ENCODE results near the gene PSG4.
"Not testable (repeated sequence)": the region's sequence is repeated elsewhere in the genome, so short reads cannot be mapped to it uniquely, and the experiment has no call there.

The PSG4 gene

GRCh38 chr19:43205471-43206105, at the start of gene PSG4:
TSS of gene PSG4 (minus strand) at chr19:43205638. CDS start at chr19:43205536, 102 bp downstream.
- DNase-seq (ENCODE audit: low spot score), result not testable (repeated sequence)

- DNase-seq (ENCODE audit: low spot score), result not testable (repeated sequence)
Observed at GRCh38 chr19:43251428-43251827, 46.0 kb upstream of the PSG4 start.

GRCh38 chr19:43250296-43250695, 44.9 kb upstream of the PSG4 start:
- DNase-seq (ENCODE audit: low spot score), result not testable (repeated sequence)

- not testable (repeated sequence) for DNase-seq (ENCODE audit: low spot score)
Observed at GRCh38 chr19:43248635-43249002, 43.2 kb upstream of the PSG4 start.

GRCh38 chr19:43247243-43247880, 41.9 kb upstream of the PSG4 start:
- DNase-seq (ENCODE audit: low spot score), result not testable (repeated sequence)

GRCh38 chr19:43245848-43246247, 40.4 kb upstream of the PSG4 start:
- DNase-seq (ENCODE audit: low spot score), result not testable (repeated sequence)

GRCh38 chr19:43242211-43242610, 36.8 kb upstream of the PSG4 start:
- not testable (repeated sequence) for DNase-seq (ENCODE audit: low spot score)

GRCh38 chr19:43238213-43238612, 32.8 kb upstream of the PSG4 start:
- DNase-seq (ENCODE audit: low spot score), result not testable (repeated sequence)

- DNase-seq (ENCODE audit: low spot score), result not testable (repeated sequence)
Observed at GRCh38 chr19:43235686-43236085, 30.2 kb upstream of the PSG4 start.

GRCh38 chr19:43229315-43229714, 23.9 kb upstream of the PSG4 start:
- peak; percentile 1 for DNase-seq (ENCODE audit: low spot score)

GRCh38 chr19:43228730-43229129, 23.3 kb upstream of the PSG4 start:
- DNase-seq (ENCODE audit: low spot score), result not testable (repeated sequence)

- not testable (repeated sequence) for DNase-seq (ENCODE audit: low spot score)
Observed at GRCh38 chr19:43226986-43227385, 21.5 kb upstream of the PSG4 start.

- no peak for DNase-seq (ENCODE audit: low spot score)
Observed at GRCh38 chr19:43224855-43225253, 19.4 kb upstream of the PSG4 start.

- DNase-seq (ENCODE audit: low spot score), result not testable (repeated sequence)
Observed at GRCh38 chr19:43224201-43224854, 18.9 kb upstream of the PSG4 start.

GRCh38 chr19:43221891-43222290, 16.5 kb upstream of the PSG4 start:
- DNase-seq (ENCODE audit: low spot score), result not testable (repeated sequence)

- DNase-seq (ENCODE audit: low spot score), result not testable (repeated sequence)
Observed at GRCh38 chr19:43219136-43219535, 13.7 kb upstream of the PSG4 start.

GRCh38 chr19:43215881-43216280, 10.4 kb upstream of the PSG4 start:
- DNase-seq (ENCODE audit: low spot score), result not testable (repeated sequence)

GRCh38 chr19:43207991-43208390, 2.6 kb upstream of the PSG4 start:
- DNase-seq (ENCODE audit: low spot score), result no peak

- not testable (repeated sequence) for DNase-seq (ENCODE audit: low spot score)
Observed at GRCh38 chr19:43207174-43207573, 1.7 kb upstream of the PSG4 start.

- not testable (repeated sequence) for DNase-seq (ENCODE audit: low spot score)
Observed at GRCh38 chr19:43203611-43204010, 1.8 kb downstream of the PSG4 start.

- DNase-seq (ENCODE audit: low spot score), result not testable (repeated sequence)
Observed at GRCh38 chr19:43201891-43202290, 3.5 kb downstream of the PSG4 start.

- DNase-seq (ENCODE audit: low spot score), result not testable (repeated sequence)
Observed at GRCh38 chr19:43201337-43201801, 4.1 kb downstream of the PSG4 start.

All from HuH-7 (cell line).